Choroid plexus epithelial cell (primary cell): ENCODE results near the gene WNK2.

Experiments used
- DNase-seq: peaks from one replicate; pipeline ENCODE4 v3.0.0-alpha.2; 2010; ENCODE audit warnings: low read depth
- H3K4me3 ChIP-seq: 2 replicates; pipeline ENCODE4 v1.5.1; 2011; ENCODE audit warnings: low read depth, mild to moderate bottlenecking, control low read depth, low read length, moderate library complexity
- TF ChIP-seq, protein P1 (sequence below): conservative IDR thresholded peaks from 2 replicates; pipeline ENCODE4 v1.5.1; 2011; ENCODE audit warnings: low read depth, mild to moderate bottlenecking, control low read depth, inconsistent platforms, low read length, moderate library complexity

Gene WNK2

DNA sequence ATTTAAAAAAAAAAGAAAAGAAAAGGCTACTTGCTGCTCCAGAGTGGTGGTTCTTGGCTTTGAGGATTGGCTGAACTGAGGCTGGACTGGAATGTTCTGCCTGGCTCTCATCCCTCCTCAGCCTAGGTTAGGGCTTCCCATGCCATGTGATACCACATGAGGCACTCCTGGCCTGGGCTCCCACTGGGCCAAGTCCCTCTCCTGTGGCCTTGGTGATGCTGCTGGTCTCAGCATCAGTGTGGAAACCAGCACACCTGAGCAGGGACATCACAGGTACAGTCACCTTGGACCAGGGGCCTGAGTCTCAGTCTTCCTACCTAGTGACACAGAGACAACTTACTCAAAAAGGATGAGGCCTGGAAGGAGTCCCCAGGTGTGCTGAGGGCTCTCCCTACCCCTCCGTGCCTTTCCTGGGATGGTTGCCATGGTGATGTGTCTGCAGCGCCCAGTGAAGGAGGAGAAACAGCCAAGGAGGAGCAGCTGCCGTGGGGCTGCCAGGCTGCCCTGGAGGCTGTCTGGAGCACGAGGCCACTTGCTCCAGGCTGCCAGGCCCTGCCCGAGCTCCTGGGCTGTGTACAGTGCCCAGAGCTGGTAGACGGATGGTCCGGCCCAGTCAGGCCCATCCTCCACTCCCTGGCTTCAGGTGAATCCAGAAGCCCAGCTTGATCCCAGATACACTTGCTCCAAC lies 71.0 kb downstream of the WNK2 start:
- TF ChIP-seq, protein P1, sequence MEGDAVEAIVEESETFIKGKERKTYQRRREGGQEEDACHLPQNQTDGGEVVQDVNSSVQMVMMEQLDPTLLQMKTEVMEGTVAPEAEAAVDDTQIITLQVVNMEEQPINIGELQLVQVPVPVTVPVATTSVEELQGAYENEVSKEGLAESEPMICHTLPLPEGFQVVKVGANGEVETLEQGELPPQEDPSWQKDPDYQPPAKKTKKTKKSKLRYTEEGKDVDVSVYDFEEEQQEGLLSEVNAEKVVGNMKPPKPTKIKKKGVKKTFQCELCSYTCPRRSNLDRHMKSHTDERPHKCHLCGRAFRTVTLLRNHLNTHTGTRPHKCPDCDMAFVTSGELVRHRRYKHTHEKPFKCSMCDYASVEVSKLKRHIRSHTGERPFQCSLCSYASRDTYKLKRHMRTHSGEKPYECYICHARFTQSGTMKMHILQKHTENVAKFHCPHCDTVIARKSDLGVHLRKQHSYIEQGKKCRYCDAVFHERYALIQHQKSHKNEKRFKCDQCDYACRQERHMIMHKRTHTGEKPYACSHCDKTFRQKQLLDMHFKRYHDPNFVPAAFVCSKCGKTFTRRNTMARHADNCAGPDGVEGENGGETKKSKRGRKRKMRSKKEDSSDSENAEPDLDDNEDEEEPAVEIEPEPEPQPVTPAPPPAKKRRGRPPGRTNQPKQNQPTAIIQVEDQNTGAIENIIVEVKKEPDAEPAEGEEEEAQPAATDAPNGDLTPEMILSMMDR, result no peak

GRCh38 chr9:93255494-93255867 lies 71.5 kb downstream of the WNK2 start:
- no peak for DNase-seq
- H3K4me3 ChIP-seq, result no peak overlapping the region
- TF ChIP-seq, protein P1, result no peak

More for the DNA sequence above, 71.0 kb downstream of the WNK2 start:
- no peak for DNase-seq
- no peak overlapping the region for H3K4me3 ChIP-seq

- no peak overlapping the region for H3K4me3 ChIP-seq
- TF ChIP-seq, protein P1, result no peak
- DNase-seq, result no peak
Observed at GRCh38 chr9:93255994-93256877, 72.3 kb downstream of the WNK2 start.

DNA sequence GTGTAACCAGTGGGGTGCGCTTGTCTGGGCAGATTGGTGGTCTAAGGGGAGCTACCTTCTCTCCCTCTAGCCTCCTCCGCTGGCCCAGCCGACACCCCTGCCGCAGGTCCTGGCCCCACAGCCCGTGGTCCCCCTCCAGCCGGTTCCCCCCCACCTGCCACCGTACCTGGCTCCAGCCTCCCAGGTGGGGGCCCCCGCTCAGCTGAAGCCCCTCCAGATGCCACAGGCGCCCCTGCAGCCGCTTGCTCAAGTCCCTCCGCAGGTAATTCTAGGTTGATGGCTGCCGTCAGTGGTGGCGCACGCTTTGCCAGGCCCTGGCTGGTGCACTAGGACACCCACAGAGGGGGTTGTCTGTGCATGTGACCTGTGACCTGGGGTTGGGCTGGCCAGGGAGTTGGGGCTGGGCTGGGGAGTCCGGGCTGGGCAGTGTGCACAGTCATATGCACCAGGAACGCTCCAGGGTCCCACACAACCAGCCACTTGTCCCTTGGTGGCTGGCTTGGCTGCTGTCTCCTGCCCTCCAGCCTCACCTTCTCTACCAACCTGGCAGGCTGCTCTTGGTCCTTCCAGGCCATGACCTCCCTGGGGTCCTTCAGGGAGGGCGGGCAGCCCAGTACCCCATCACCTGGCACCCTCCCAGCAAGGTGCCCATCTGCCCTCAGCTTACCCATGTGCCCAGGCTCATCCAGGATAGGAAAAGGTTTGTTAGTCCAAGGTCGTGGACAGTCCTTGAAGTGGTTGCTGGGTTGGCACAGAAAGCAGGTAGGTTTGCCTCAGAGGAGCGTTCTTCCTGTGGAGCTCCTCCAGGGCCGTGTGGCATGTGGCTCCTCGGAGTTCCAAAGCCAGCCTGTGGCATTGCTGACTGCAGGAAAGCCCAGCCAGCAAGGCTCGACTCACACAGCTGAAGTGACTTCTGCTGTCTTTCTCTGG lies 73.2 kb downstream of the WNK2 start:
- TF ChIP-seq, protein P1, result no peak
- no peak for DNase-seq
- no peak overlapping the region for H3K4me3 ChIP-seq

GRCh38 chr9:93257808-93258331 lies 73.9 kb downstream of the WNK2 start:
- DNase-seq, result no peak
- TF ChIP-seq, protein P1, result no peak
- H3K4me3 ChIP-seq, result no peak overlapping the region

DNA sequence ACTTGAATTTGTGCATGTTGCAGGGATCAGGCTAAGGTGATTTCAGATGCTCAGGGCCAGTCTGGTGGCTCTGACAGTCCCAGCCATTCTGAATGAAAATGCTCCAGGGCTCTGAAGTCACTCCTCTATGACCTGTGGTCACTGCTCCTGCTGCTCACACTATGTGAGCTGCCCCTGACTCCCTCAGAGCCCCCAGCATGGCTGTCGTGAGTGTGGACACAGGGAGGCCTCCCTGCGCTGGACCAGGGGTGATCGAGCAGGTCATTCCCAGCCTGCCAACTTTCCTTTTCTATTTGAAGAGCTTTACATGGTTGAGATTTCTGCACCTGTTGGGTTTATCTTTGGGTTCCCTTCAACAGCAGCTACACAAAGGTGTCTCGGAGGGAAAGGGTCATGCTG lies 74.5 kb downstream of the WNK2 start:
- no peak for DNase-seq
- no peak overlapping the region for H3K4me3 ChIP-seq
- TF ChIP-seq, protein P1, result no peak
